ENCODE results near the gene SCYL3. TPM values are rescaled to one million over a fixed set of nuclear protein-coding genes. Genes with fewer than 3 reads are reported as not detected.
"Not testable (repeated sequence)": the region's sequence is repeated elsewhere in the genome, so short reads cannot be mapped to it uniquely, and the experiment has no call there.

SCYL3 gene
- total RNA-seq, 1 donor: 12.7 TPM

DNA sequence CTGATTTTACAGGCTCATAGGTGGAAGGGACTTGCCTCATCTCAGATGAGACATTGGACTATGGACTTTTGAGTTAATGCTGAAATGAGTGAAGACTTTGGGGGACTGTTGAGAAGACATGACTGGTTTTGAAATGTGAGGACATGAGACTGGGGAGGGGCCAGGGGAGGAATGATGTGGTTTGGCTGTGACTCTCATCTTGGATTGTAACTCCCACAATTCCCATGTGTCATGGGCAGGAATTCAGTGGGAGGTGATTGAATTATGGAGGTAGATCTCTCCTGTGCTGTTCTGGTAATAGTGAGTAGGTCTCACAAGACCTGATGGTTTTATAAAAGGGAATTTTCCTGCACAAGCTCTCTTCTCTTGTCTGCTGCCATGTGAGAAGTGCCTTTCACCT lies 20.8 kb downstream of the SCYL3 start:
- no peak overlapping the region for H3K4me3 ChIP-seq (ENCODE audit: low read depth, low read length)
- TF ChIP-seq CTCF (IDR thresholded peaks at IDR 0.05; ENCODE audit: insufficient read depth, low read length): no peak
- DNase-seq (ENCODE audit: low read depth): no peak

DNA sequence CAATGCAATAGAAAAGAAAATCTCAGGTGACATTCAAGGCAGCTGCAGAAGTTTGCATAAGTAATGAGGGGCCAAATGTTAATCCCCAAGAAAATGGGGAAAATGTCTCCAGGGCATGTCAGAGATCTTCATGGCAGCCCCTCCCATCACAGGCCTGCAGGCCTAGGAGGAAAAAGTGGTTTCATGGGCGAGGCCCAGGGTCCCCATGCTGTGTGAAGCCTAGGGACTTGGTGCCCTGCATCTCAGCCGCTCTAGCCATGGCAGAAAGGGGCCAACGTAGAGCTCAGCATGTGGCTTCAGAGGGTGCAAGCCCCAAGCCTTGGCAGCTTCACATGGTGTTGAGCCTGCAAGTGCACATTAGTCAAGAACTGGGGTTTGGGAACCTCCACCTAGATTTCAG lies 21.7 kb downstream of the SCYL3 start:
- not testable (repeated sequence) for H3K4me3 ChIP-seq (ENCODE audit: low read depth, low read length)

DNA sequence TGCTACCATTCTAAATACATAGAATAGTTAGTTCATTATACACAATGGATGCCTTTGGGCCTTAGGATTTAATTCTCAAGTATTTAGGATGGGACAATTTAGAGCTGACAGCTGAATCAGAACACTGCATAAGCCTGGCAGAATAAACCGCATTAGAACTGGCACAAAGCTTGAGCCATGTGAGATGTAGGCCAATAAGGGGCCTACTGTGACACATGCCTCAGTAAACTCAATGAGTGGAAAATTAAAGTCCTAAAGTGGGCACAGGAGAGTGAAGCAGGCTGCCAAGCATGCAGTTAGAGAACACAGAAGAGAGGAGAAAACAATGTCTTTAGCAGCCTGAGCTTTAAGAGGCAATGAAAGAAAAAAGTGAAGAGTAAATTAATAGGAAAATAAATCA lies 24.3 kb downstream of the SCYL3 start:
- no peak for DNase-seq (ENCODE audit: low read depth)
- H3K4me3 ChIP-seq (ENCODE audit: low read depth, low read length): no peak overlapping the region
- TF ChIP-seq CTCF (IDR thresholded peaks at IDR 0.05; ENCODE audit: insufficient read depth, low read length): no peak

More for the DNA sequence above, 21.7 kb downstream of the SCYL3 start:
- DNase-seq (ENCODE audit: low read depth): not testable (repeated sequence)

- no peak for DNase-seq (ENCODE audit: low read depth)
- no peak for TF ChIP-seq CTCF (IDR thresholded peaks at IDR 0.05; ENCODE audit: insufficient read depth, low read length)
- no peak overlapping the region for H3K4me3 ChIP-seq (ENCODE audit: low read depth, low read length)
Measured at GRCh38 chr1:169868978-169869377, 24.7 kb downstream of the SCYL3 start.

DNA sequence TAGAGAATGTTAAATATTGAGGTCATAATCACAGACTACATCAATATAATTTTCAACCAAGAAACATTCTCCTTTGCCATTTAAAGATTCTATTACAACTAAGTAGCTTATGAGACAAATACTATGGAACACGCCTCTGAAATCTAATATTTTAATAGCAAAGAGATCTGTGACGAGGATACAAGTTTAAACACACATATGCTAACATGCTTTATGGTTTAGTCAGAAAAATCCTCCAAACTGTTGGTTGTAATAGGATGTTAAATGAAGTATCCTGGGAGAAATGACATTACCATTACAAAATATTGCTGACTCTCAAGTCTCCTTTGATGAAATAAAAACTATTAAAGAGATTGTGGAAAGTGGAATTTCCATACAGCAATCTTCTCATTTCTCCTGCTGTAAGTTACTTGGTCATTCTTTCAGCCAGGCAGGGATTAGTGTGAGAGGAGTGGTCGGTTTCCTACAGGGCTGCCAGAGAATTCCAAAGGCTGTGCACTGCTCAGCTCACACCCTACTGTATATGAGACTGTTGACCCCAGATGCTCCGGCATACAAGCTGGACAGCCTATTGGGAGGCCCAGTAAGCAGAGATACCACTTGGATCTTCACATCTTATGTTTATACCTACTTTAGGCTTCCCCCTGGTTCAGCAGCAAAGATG lies 26.6 kb downstream of the SCYL3 start:
- no peak for TF ChIP-seq CTCF (IDR thresholded peaks at IDR 0.05; ENCODE audit: insufficient read depth, low read length)
- DNase-seq (ENCODE audit: low read depth): no peak
- H3K4me3 ChIP-seq (ENCODE audit: low read depth, low read length): no peak overlapping the region

GRCh38 chr1:169866577-169866976 lies 27.1 kb downstream of the SCYL3 start:
- no peak for DNase-seq (ENCODE audit: low read depth)
- no peak for TF ChIP-seq CTCF (IDR thresholded peaks at IDR 0.05; ENCODE audit: insufficient read depth, low read length)
- no peak overlapping the region for H3K4me3 ChIP-seq (ENCODE audit: low read depth, low read length)

DNA sequence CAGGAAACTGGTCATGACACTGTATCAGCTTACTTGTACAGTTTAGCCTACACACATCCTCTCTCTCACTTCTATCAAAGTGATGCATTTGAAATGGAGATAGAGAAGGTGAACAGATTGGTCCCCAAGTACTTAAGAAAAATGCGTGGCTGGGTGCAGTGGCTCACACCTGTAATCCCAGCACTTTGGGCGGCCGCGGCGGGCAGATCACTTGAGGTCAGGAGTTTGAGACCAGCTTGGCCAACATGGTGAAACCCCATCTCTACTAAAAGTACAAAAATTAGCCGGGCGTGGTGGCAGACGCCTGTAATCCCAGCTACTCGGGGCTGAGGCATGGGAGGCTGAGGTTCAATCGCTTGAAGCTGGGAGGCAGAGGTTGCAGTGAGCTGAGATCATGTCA lies 29.2 kb downstream of the SCYL3 start:
- DNase-seq (ENCODE audit: low read depth); H3K4me3 ChIP-seq (ENCODE audit: low read depth, low read length): not testable (repeated sequence)

GRCh38 chr1:169860750-169861149 lies 32.9 kb downstream of the SCYL3 start:
- TF ChIP-seq CTCF (IDR thresholded peaks at IDR 0.05; ENCODE audit: insufficient read depth, low read length): no peak
- no peak overlapping the region for H3K4me3 ChIP-seq (ENCODE audit: low read depth, low read length)
- DNase-seq (ENCODE audit: low read depth): no peak
